ENCODE measurements around the gene INTS7. TPM values are rescaled to one million over a fixed set of nuclear protein-coding genes. Genes with fewer than 3 reads are reported as not detected.

The INTS7 gene
- total RNA-seq, 1 donor from 2014 or later: 17.2 TPM

DNA sequence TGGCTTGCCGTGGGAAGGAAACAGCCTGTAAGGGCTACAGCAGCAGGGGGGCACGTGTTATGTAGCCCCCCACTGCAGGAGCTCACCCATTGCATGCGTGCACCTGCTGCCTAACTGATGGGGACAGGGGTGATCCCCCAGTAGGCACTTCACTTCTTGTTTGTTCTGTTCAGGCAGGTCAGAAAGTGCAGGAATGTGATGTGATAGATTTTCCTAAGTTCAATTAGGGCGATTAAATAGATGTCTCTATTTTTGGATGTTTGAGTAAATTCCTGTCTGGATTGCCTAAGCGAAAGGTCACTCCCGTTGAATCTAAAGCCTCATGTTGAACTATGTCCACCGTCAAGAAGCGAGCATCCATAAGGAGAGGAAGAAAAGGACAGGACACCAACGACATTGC lies 126.0 kb downstream of the INTS7 start:
- no peak for DNase-seq (ENCODE audit: low spot score)

DNA sequence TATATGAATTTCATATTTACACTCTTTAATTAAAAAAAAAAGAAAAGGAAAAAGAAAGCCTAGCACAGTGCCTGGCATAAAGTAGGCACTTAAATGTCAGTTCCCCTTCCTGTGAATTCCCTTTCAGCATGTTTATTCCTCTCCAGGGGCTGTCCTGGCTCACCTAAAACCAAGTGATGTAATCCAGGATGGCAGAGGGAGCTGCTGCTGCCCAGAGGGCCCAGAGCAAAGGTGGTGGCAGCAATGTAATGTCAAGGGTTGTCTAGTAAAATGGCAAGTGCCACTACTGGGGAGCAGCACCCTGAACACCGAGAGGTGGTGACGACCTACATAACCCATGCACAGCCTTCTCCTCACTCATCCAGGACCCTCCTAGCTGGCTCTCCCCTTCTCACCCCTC lies 126.4 kb downstream of the INTS7 start:
- DNase-seq (ENCODE audit: low spot score): no peak

DNA sequence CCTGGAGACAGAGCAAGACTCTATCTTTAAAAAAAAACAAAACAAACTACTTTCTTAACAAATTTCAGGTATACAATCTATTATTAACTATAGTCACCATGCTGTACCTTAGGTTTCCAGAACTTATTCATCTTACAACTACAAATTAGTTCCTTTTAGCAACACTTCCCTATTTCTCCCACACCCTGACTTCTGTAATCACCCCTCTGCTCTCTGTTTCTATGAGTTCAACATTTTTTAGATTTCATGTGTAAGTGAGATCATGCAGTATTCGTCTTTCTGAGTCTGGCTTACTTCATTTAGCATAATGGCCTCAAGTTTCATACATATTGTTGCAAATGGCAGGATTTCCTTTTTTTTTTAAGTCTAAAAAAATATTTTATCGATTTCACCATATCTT lies 126.9 kb downstream of the INTS7 start:
- DNase-seq (ENCODE audit: low spot score): no peak

GRCh38 chr1:211903490-211904245 lies 131.7 kb downstream of the INTS7 start:
- DNase-seq (ENCODE audit: low spot score): no peak

DNA sequence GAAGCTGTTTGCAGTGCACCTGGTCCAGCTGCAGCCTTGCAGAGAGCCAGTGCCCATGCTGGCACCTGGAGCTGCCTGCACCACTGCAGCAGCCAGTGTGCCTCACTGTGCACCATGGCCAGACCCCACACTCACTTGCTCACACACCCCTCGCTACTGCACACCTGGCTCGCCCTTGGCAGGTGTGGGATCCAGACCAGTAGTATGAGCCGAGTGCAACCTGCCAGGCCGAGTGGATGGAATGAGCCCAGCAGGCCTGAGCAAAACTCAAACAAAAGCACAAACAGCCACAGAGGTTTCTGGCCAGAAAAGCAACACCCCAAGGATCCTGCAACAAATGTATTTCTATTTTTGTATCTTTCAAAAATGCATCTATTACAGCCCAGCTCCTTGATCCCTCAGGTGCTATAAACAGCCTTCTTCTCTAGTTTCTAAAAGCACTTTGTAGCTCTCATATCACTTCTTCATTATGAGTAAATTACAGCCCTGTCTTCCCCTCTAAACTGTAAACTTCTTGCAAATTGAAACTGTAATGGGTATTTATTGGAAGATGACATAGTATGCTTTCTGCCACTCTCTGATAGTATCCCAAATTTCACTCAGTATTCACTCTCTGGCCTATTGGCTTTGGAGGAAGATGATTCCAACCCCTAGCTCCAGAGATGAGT lies 132.6 kb downstream of the INTS7 start:
- DNase-seq (ENCODE audit: low spot score): no peak

DNA sequence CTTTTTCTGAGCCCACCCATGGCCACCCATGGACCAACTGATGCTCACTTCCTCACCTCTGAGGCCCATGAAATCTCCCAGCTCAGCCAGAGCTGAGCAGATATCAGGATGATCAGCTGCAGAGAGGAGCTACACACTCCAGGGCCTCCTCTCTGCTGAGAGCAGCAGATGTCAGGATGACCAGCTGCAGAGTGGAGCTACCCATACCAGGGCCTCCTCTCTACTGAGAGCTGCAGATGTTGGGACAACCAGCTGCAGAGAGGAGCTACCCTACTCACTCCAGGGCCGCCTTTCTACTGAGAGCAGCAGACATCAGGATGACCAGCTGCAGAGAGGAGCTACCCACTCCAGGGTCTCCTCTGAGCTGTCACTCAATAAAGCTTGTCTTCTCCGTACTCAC lies 133.4 kb downstream of the INTS7 start:
- no peak for DNase-seq (ENCODE audit: low spot score)

GRCh38 chr1:211900441-211900840 lies 134.9 kb downstream of the INTS7 start:
- no peak for DNase-seq (ENCODE audit: low spot score)

GRCh38 chr1:211896958-211897357 lies 138.4 kb downstream of the INTS7 start:
- no peak for DNase-seq (ENCODE audit: low spot score)

DNA sequence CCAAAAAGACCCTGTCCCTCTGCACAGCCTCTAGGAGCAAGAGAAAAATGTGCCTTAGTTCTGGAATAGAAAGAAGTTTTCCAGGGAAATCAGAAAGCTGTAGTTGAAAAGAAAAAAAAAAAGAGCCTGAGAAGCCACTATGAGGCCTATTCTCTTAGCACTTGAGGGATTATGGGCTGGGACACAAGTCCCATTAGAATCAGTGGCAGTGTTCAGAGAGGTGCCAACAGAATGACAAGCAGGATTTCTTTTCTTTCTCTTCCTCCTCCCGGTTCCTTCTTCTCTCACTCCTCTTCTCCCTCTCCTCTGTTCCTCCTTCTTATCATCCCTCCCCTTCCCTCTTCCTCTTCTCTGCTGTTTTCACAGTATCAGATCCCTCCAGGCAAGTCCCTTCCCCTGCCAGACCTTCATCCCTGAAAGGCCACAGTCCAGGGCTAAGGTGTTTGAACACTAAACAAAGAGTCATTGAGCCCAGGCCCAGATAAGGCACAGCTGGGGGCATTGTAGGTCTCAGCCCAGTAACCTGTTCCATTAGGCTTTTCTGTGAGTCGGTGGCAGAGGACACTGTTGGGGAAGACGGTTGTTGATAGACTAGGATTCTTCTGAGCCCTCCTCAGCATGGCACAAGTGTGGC lies 140.1 kb downstream of the INTS7 start:
- no peak for DNase-seq (ENCODE audit: low spot score)

DNA sequence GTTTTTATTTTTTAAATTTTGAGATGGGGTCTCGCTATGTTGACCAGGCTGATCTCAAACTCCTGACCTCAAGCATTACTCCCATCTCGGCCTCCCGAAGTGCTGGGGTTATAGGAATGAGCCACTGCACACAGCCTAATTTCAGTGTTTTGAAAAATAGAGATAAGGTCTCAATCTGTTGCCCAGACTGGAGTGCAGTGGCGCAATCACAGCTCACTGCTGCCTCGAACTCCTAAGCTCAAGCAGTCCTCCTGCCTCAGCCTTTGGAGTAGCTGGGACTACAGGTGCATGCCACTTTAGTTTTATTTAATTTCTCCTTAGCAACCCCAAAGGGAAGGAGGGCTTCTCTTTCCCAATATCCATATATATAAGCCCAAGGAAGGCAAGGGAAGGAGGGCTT lies 141.0 kb downstream of the INTS7 start:
- no peak for DNase-seq (ENCODE audit: low spot score)

DNA sequence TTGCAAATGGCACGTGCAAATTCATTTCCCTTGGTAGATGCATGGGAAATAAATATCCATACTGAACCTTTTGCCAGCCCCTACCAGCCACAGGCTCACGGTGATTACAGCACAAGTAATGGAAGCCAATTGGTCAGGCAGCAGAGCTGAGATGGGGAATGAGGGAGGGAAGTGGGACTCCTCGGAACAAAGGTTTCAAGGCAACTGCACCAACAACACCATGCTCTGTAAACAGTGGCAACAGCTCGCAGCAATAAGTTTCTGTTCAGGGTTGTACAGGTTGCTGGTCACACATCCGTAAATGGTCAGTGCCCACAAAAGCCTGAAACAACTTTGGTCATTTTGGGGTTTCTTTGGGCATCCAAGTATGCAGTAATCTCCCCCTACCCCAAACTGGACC lies 142.1 kb downstream of the INTS7 start:
- no peak for DNase-seq (ENCODE audit: low spot score)

- no peak for DNase-seq (ENCODE audit: low spot score)
Observed at GRCh38 chr1:211892577-211892976, 142.8 kb downstream of the INTS7 start.

DNA sequence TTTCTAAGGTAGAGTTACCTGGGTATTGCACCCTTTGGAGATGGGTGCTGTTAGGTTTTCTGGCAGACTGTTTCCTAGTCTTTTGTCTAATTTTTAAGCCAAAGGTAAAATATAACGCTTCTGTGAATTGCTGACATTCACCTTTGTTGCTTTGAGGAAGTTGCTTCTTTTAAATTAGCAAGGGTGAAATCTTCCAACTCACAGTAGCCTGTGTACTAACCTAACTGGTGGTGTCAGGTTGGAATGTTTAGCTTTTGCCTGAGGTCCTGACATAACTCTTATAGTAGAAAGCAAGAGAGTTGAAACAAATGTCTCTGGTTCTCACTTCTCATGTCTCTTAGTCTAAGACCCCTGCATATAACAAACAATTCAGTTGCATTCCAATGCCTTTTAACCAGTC lies 143.6 kb downstream of the INTS7 start:
- DNase-seq (ENCODE audit: low spot score): no peak

Other genes with a start within 250 kb of the INTS7 start
- 54.8 TPM for gene LPGAT1, start 204.8 kb downstream of the INTS7 start, total RNA-seq
- 1.6 TPM for gene DTL, start 191 bp upstream of the INTS7 start, total RNA-seq
- 38.1 TPM for gene PPP2R5A, start 249.9 kb upstream of the INTS7 start, total RNA-seq